NT2/D1 (cell line): ENCODE measurements around the gene KIN.

ENCODE experiments used
- SUZ12 ChIP-seq: IDR thresholded peaks from 2 replicates; pipeline ENCODE4 v1.6.1; 2011; ENCODE audit not compliant: insufficient read length, insufficient read depth; ENCODE audit errors: extremely low read depth
- YY1 ChIP-seq: IDR thresholded peaks from 2 replicates; pipeline ENCODE4 v1.6.1; 2011; ENCODE audit not compliant: insufficient read length, insufficient read depth
- ZNF274 ChIP-seq: IDR thresholded peaks from 2 replicates; pipeline ENCODE4 v1.6.1; 2011; ENCODE audit warnings: mild to moderate bottlenecking, low read depth, low read length

GRCh38 chr10:7836571-7836970 lies 48.8 kb upstream of the KIN start:
- no peak for TF ChIP-seq YY1
- TF ChIP-seq ZNF274, result no peak
- TF ChIP-seq SUZ12, result no peak
